Measurements from ENCODE around the gene CDC42BPB.

Gene CDC42BPB

GRCh38 chr14:103022685-103023044 is 34.7 kb downstream of the CDC42BPB start:
- DNase-seq (ENCODE audit: extremely low spot score, insufficient read length, low read depth) (no peak), FAIRE-seq (no peak)

GRCh38 chr14:103022002-103022684 is 35.2 kb downstream of the CDC42BPB start:
- DNase-seq (ENCODE audit: extremely low spot score, insufficient read length, low read depth), result no peak
- no peak for FAIRE-seq

GRCh38 chr14:103021684-103022001 is 35.7 kb downstream of the CDC42BPB start:
- no peak for FAIRE-seq
- DNase-seq (ENCODE audit: extremely low spot score, insufficient read length, low read depth), result no peak

GRCh38 chr14:103020271-103021170 is 36.8 kb downstream of the CDC42BPB start:
- no peak for DNase-seq (ENCODE audit: extremely low spot score, insufficient read length, low read depth)
- no peak for FAIRE-seq

- FAIRE-seq, result no peak
- no peak for DNase-seq (ENCODE audit: extremely low spot score, insufficient read length, low read depth)
Measured at GRCh38 chr14:103019826-103020225, 37.5 kb downstream of the CDC42BPB start.

GRCh38 chr14:103019236-103019635 is 38.1 kb downstream of the CDC42BPB start:
- DNase-seq (ENCODE audit: extremely low spot score, insufficient read length, low read depth) (no peak), FAIRE-seq (no peak)

- no peak for DNase-seq (ENCODE audit: extremely low spot score, insufficient read length, low read depth)
- FAIRE-seq, result no peak
Measured at GRCh38 chr14:103016594-103016993, 40.8 kb downstream of the CDC42BPB start.

GRCh38 chr14:103016071-103016470 is 41.3 kb downstream of the CDC42BPB start:
- DNase-seq (ENCODE audit: extremely low spot score, insufficient read length, low read depth) (no peak), FAIRE-seq (no peak)

- no peak for DNase-seq (ENCODE audit: extremely low spot score, insufficient read length, low read depth)
- no peak for FAIRE-seq
Measured at GRCh38 chr14:103015426-103015825, 41.9 kb downstream of the CDC42BPB start.

- FAIRE-seq (no peak), DNase-seq (ENCODE audit: extremely low spot score, insufficient read length, low read depth) (no peak)
Measured at GRCh38 chr14:103014466-103015228, 42.7 kb downstream of the CDC42BPB start.

GRCh38 chr14:103013028-103013427 is 44.3 kb downstream of the CDC42BPB start:
- FAIRE-seq, result no peak
- no peak for DNase-seq (ENCODE audit: extremely low spot score, insufficient read length, low read depth)

- no peak for DNase-seq (ENCODE audit: extremely low spot score, insufficient read length, low read depth)
- no peak for FAIRE-seq
Measured at GRCh38 chr14:103009559-103009958, 47.8 kb downstream of the CDC42BPB start.

- DNase-seq (ENCODE audit: extremely low spot score, insufficient read length, low read depth) (no peak), FAIRE-seq (no peak)
Measured at GRCh38 chr14:103008768-103009357, 48.5 kb downstream of the CDC42BPB start.

GRCh38 chr14:103008126-103008525 is 49.2 kb downstream of the CDC42BPB start:
- no peak for FAIRE-seq
- no peak for DNase-seq (ENCODE audit: extremely low spot score, insufficient read length, low read depth)

- DNase-seq (ENCODE audit: extremely low spot score, insufficient read length, low read depth) (no peak), FAIRE-seq (no peak)
Measured at GRCh38 chr14:103007555-103007954, 49.8 kb downstream of the CDC42BPB start.

GRCh38 chr14:103006991-103007520 is 50.3 kb downstream of the CDC42BPB start:
- no peak for FAIRE-seq
- DNase-seq (ENCODE audit: extremely low spot score, insufficient read length, low read depth), result no peak

- FAIRE-seq, result no peak
Measured at GRCh38 chr14:103006106-103006505, 51.2 kb downstream of the CDC42BPB start.

GRCh38 chr14:103003850-103004249 is 53.5 kb downstream of the CDC42BPB start:
- no peak for DNase-seq (ENCODE audit: extremely low spot score, insufficient read length, low read depth)
- FAIRE-seq, result no peak

More at GRCh38 chr14:103006106-103006505, 51.2 kb downstream of the CDC42BPB start:
- no peak for DNase-seq (ENCODE audit: extremely low spot score, insufficient read length, low read depth)

- DNase-seq (ENCODE audit: extremely low spot score, insufficient read length, low read depth), result no peak
- FAIRE-seq, result no peak
Measured at GRCh38 chr14:103003351-103003615, 54.1 kb downstream of the CDC42BPB start.

- DNase-seq (ENCODE audit: extremely low spot score, insufficient read length, low read depth) (no peak), FAIRE-seq (no peak)
Measured at GRCh38 chr14:103002578-103003350, 54.6 kb downstream of the CDC42BPB start.

All from GM18507 (cell line).